ENCODE measurements around the gene GRM1. TPM values are rescaled to one million over a fixed set of nuclear protein-coding genes. Genes with fewer than 3 reads are reported as not detected.

GRM1 gene
- total RNA-seq, 4 donors from 2014 or later: not detected

DNA sequence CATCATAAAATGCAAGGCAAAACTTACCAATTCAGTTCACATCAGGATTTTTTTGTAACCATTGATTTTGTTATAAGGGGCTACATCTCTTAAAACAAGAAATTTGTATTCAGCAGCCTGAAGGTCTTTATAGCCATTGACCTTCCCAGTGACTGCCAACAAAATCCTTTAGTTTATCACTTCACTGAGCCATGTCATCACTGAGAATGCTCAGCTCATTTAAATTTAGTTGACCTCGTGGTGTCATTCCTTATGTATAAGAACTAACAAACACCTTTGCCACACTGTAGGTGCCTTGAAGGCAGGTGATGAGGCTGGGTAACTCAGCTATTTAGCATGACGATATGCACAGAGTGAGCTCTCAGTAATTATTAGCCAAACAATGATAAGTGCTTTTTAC is 77.7 kb downstream of the GRM1 start:
- Histone ChIP-seq H3K4me1 (no peaks in the 10 kb centered on the region), H3K4me3 (no peak overlapping the region), H3K27me3 (no peaks in the 10 kb centered on the region), H3K9me3 (no peaks in the 10 kb centered on the region), H3K27ac (no peak overlapping the region), H3K36me3 (no peaks in the 10 kb centered on the region)
- DNase-seq: no peak
- intact Hi-C loops (cut with DNase I): no loop called here
- 59 to 68% methylated on average over 2 of the region's 2 CpGs for WGBS, 2 donors
- TF ChIP-seq, protein P1, sequence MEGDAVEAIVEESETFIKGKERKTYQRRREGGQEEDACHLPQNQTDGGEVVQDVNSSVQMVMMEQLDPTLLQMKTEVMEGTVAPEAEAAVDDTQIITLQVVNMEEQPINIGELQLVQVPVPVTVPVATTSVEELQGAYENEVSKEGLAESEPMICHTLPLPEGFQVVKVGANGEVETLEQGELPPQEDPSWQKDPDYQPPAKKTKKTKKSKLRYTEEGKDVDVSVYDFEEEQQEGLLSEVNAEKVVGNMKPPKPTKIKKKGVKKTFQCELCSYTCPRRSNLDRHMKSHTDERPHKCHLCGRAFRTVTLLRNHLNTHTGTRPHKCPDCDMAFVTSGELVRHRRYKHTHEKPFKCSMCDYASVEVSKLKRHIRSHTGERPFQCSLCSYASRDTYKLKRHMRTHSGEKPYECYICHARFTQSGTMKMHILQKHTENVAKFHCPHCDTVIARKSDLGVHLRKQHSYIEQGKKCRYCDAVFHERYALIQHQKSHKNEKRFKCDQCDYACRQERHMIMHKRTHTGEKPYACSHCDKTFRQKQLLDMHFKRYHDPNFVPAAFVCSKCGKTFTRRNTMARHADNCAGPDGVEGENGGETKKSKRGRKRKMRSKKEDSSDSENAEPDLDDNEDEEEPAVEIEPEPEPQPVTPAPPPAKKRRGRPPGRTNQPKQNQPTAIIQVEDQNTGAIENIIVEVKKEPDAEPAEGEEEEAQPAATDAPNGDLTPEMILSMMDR (IDR thresholded peaks at IDR 0.05): no peak
- no peak for TF ChIP-seq POLR2A (IDR thresholded peaks at IDR 0.05)

DNA sequence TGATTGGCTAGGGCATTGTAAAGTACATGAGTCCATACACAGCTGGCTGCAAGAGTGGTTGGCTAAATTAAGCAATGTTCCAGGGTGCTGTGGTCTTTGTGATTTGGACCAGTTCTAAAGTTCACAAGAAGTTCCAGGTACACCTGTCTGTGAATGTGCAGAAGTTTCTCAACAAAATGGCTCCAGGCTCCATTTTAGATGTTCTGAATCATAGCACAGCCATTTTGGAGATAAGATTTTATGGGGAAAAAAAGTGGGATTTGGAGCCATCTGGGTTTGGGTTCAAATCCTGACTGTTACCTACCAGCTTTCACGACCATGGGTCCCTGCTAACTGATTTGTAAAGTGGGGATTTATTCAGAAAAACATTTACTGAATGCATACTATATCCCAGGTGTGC is 82.1 kb downstream of the GRM1 start:
- H3K9me3 ChIP-seq: no peaks in the 10 kb centered on the region
- intact Hi-C loops (cut with DNase I): no loop called here
- 25% methylated on average over 1 of the region's 1 CpG for WGBS, 2 donors
- H3K27me3 ChIP-seq: no peaks in the 10 kb centered on the region
- H3K36me3 ChIP-seq: no peaks in the 10 kb centered on the region
- no peak overlapping the region for H3K4me3 ChIP-seq
- no peak overlapping the region for H3K27ac ChIP-seq
- no peak for DNase-seq
- no peak for TF ChIP-seq POLR2A (IDR thresholded peaks at IDR 0.05)
- TF ChIP-seq, protein P1 (IDR thresholded peaks at IDR 0.05): no peak
- H3K4me1 ChIP-seq: no peaks in the 10 kb centered on the region

DNA sequence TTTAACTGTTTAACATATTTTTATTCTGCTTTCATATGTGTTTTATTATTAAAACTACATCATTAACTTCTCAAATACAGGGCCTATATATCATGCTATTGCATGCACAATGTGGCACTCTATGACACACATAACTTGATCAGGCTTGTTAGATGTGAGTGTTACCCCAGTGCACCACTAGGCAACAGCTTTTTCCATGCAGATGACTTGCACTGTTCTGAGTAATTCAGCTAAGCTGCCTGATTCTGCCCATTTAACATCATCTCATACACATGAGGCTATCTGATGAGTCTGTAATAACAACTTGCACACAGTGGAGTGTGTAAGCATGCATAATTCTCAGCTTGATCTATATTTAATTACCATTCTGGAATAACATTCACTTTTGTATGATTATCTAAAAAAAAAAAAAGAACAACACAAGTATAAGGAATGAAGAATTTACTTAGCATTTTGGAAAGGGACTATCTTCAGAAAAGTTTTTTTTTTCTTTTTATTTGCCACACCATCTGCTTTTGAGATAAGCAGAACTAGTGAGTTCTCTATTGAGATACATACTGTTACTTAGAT is 83.1 kb downstream of the GRM1 start:
- Histone ChIP-seq H3K4me1 (no peaks in the 10 kb centered on the region), H3K9me3 (no peaks in the 10 kb centered on the region), H3K27me3 (no peaks in the 10 kb centered on the region), H3K27ac (no peak overlapping the region), H3K36me3 (no peaks in the 10 kb centered on the region), H3K4me3 (no peak overlapping the region)
- no peak for TF ChIP-seq POLR2A (IDR thresholded peaks at IDR 0.05)
- TF ChIP-seq, protein P1 (IDR thresholded peaks at IDR 0.05): no peak
- intact Hi-C loops (cut with DNase I): no loop called here
- no peak for DNase-seq

DNA sequence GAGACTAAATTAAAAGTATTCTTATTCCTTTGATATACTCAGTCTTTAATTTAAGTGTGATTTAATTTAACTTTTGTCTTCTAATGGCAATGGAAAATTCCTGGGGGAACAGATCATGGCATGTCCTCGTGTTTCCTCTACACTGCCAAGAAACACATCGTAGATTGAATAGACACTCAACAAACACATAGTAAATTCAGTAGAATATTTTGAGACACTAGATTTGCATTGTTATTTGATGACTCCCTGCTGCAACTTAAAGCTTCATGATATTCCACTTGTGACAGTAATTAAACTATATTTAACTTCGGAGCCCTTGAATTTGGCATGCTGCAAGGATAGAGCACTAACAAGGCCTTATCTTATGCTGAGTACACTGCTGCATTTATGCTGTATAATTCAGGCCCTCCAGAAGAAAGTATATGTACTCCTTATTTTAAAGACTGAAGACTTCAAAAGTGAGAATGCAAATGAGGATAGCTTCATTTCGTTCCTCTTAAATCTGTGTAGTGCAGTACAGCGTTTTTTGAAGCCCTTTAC is 84.3 kb downstream of the GRM1 start:
- WGBS, 2 donors: 54 to 55% methylated on average over 5 of the region's 5 CpGs
- intact Hi-C loops (cut with DNase I): no loop called here
- Histone ChIP-seq H3K4me3 (no peak overlapping the region), H3K36me3 (no peaks in the 10 kb centered on the region), H3K27me3 (no peaks in the 10 kb centered on the region), H3K27ac (no peak overlapping the region), H3K9me3 (no peaks in the 10 kb centered on the region), H3K4me1 (no peaks in the 10 kb centered on the region)
- TF ChIP-seq POLR2A (IDR thresholded peaks at IDR 0.05): no peak
- TF ChIP-seq, protein P1 (IDR thresholded peaks at IDR 0.05): no peak
- no peak for DNase-seq

DNA sequence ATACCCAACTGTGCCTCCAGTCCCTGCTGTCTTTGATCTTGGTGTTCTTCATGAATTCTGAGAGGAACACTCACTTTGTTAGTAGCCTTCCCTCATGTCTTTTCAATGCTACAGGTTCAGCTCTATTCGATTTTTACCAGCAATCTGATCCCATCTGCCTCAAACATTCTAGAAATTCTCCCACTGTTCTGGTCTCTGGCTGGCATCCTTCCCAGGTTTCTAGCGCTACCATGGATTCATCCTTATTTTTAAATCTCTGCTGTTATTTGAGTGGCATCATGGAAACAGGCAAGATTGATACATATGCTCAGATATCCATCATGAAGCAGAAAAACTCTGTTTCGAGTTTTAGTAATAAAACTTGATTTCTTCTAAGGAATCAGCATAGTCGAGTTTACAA is 94.8 kb downstream of the GRM1 start:
- Histone ChIP-seq H3K36me3 (no peaks in the 10 kb centered on the region), H3K9me3 (no peaks in the 10 kb centered on the region), H3K27ac (no peak overlapping the region), H3K4me1 (no peaks in the 10 kb centered on the region), H3K4me3 (no peak overlapping the region), H3K27me3 (no peaks in the 10 kb centered on the region)
- 68 to 81% methylated on average over 4 of the region's 4 CpGs for WGBS, 2 donors
- DNase-seq: no peak
- no peak for TF ChIP-seq POLR2A (IDR thresholded peaks at IDR 0.05)
- TF ChIP-seq, protein P1 (IDR thresholded peaks at IDR 0.05): no peak
- intact Hi-C loops (cut with DNase I): no loop called here

All from esophagus squamous epithelium (tissue), 5 donors.